OCI-LY1 (cell line): ENCODE data around the gene ALG2.

Experiments
- H2AFZ ChIP-seq: fragments of 200-600 bp; sonication (generic), shearing (Covaris generic); 2 replicates; pipeline ENCODE4 v1.6.0; 2014; ENCODE audit warnings: antibody characterized with exemption, mild to moderate bottlenecking, low read length
- H3F3A ChIP-seq: fragments of 200-600 bp; sonication (generic), shearing (Covaris generic); 2 replicates; pipeline ENCODE4 v1.6.0; 2014; ENCODE audit warnings: mild to moderate bottlenecking, antibody characterized with exemption, low read length, moderate library complexity; ENCODE audit not compliant: insufficient read depth
- H3K27ac ChIP-seq: fragments of 200-600 bp; sonication (generic); 2 replicates; pipeline ENCODE4 v1.5.1; 2014; ENCODE audit warnings: low read length, mixed run types, mild to moderate bottlenecking, low read depth; ENCODE audit not compliant: poor library complexity, severe bottlenecking
- H3K27me3 ChIP-seq: fragments of 200-600 bp; sonication (generic); 2 replicates; pipeline ENCODE4 v1.6.0; 2014; ENCODE audit warnings: antibody characterized with exemption, mild to moderate bottlenecking, low read length, moderate library complexity; ENCODE audit not compliant: insufficient read depth
- H3K36me3 ChIP-seq: fragments of 200-600 bp; sonication (generic); 2 replicates; pipeline ENCODE4 v1.6.1; 2014; ENCODE audit warnings: mild to moderate bottlenecking, antibody characterized with exemption, low read length, moderate library complexity, mixed read lengths; ENCODE audit not compliant: insufficient read depth
- H3K4me1 ChIP-seq: fragments of 200-600 bp; sonication (generic); 2 replicates; pipeline ENCODE4 v1.5.1; 2014; ENCODE audit warnings: mild to moderate bottlenecking, low read length, moderate library complexity; ENCODE audit not compliant: insufficient read depth, severe bottlenecking
- H3K4me2 ChIP-seq: fragments of 200-600 bp; sonication (generic), shearing (Covaris generic); 2 replicates; pipeline ENCODE4 v1.6.1; 2014; ENCODE audit warnings: low read length
- H3K4me3 ChIP-seq: fragments of 200-600 bp; sonication (generic); 2 replicates; pipeline ENCODE4 v1.5.1; 2014; ENCODE audit warnings: low read length, low read depth, mild to moderate bottlenecking, mixed read lengths; ENCODE audit not compliant: poor library complexity, severe bottlenecking
- H3K79me2 ChIP-seq: fragments of 200-600 bp; shearing (Covaris generic); 2 replicates; pipeline ENCODE4 v1.6.1; 2016; ENCODE audit warnings: mixed run types, low read length, mixed read lengths; ENCODE audit not compliant: insufficient read depth
- H3K9ac ChIP-seq: fragments of 200-600 bp; sonication (generic), shearing (Covaris generic); 2 replicates; pipeline ENCODE4 v1.6.1; 2014; ENCODE audit warnings: mild to moderate bottlenecking, low read length, mixed read lengths
- H3K9me2 ChIP-seq: fragments of 200-600 bp; sonication (generic), shearing (Covaris generic); 2 replicates; pipeline ENCODE4 v1.6.1; 2014; ENCODE audit warnings: low read depth, mild to moderate bottlenecking, low read length, mixed read lengths
- H3K9me3 ChIP-seq: fragments of 200-600 bp; shearing (Covaris generic); 2 replicates; pipeline ENCODE4 v1.6.1; 2014; ENCODE audit warnings: low read length, mixed read lengths
- H4K20me1 ChIP-seq: fragments of 200-600 bp; sonication (generic), shearing (Covaris generic); 2 replicates; pipeline ENCODE4 v1.6.0; 2016; ENCODE audit warnings: mild to moderate bottlenecking, low read length; ENCODE audit not compliant: insufficient read depth
- CTCF ChIP-seq: fragments of 200-600 bp; sonication (generic), shearing (Covaris generic); IDR thresholded peaks from 2 replicates; pipeline ENCODE4 v1.5.1; 2017; ENCODE audit warnings: mild to moderate bottlenecking, antibody characterized with exemption, low read length, moderate library complexity, mixed read lengths
- EZH2 ChIP-seq: fragments of 200-600 bp; sonication (generic), shearing (Covaris generic); IDR thresholded peaks from 2 replicates; pipeline ENCODE4 v1.8.0; 2017; ENCODE audit warnings: borderline replicate concordance, mixed run types, mild to moderate bottlenecking, antibody characterized with exemption, low read length, moderate library complexity, mixed read lengths

ALG2 gene

GRCh38 chr9:99244344-99245260, 22.9 kb upstream of the ALG2 start:
- peak overlapping the region; percentile 54 for H3K9ac ChIP-seq

GRCh38 chr9:99241106-99241505, 19.4 kb upstream of the ALG2 start:
- H3K9me3 ChIP-seq, result 0 out of 2 replicates have a peak, but pooled peaks cover 4% of the 10 kb centered on the region
- TF ChIP-seq CTCF (peak; percentile 62), EZH2 (no peak)
- no peaks in the 10 kb centered on the region for H3K79me2 ChIP-seq
- no peak overlapping the region for H3K4me3 ChIP-seq
- peak overlapping the region; percentile 99 for H3K27ac ChIP-seq
- no peak overlapping the region for H3K4me2 ChIP-seq
- peaks cover 27% of the 10 kb centered on the region for H3K36me3 ChIP-seq
- no peaks in the 10 kb centered on the region for H3K9me2 ChIP-seq
- peaks cover 85% of the 10 kb centered on the region for H3K4me1 ChIP-seq
- no peaks in the 10 kb centered on the region for H3K27me3 ChIP-seq
- no peaks in the 10 kb centered on the region for H4K20me1 ChIP-seq
- H2AFZ ChIP-seq, result peak overlapping the region; percentile 48; the same call in 1 of the 2 replicates
- H3F3A ChIP-seq, result peaks cover 3% of the 10 kb centered on the region; the same call in 1 of the 2 replicates
- H3K9ac ChIP-seq, result peak overlapping the region; percentile 20; the same call in 1 of the 2 replicates

More at GRCh38 chr9:99244344-99245260, 22.9 kb upstream of the ALG2 start:
- no peaks in the 10 kb centered on the region for H3K9me2 ChIP-seq
- no peaks in the 10 kb centered on the region for H3K27me3 ChIP-seq
- H3K36me3 ChIP-seq, result peaks cover 11% of the 10 kb centered on the region; the same call in 1 of the 2 replicates
- peaks cover 3% of the 10 kb centered on the region; the same call in 1 of the 2 replicates for H3F3A ChIP-seq
- 0 out of 2 replicates have a peak, but pooled peaks cover 4% of the 10 kb centered on the region for H3K9me3 ChIP-seq
- no peaks in the 10 kb centered on the region for H3K79me2 ChIP-seq
- no peaks in the 10 kb centered on the region for H4K20me1 ChIP-seq
- peak overlapping the region; percentile 54 for H3K4me2 ChIP-seq
- TF ChIP-seq EZH2 (no peak), CTCF (no peak)
- peak overlapping the region; percentile 15 for H3K4me3 ChIP-seq
- H3K4me1 ChIP-seq, result peaks cover 51% of the 10 kb centered on the region
- peak overlapping the region; percentile 93 for H3K27ac ChIP-seq
- H2AFZ ChIP-seq, result 0 out of 2 replicates have a peak overlapping the region, but pooled peaks have one; percentile 41

GRCh38 chr9:99239341-99240060, 17.8 kb upstream of the ALG2 start:
- Histone ChIP-seq H3K27ac (peak overlapping the region; percentile 99), H3K9ac (peak overlapping the region; percentile 54; the same call in 1 of the 2 replicates), H3K4me1 (peaks cover 85% of the 10 kb centered on the region), H3K4me3 (no peak overlapping the region), H3K36me3 (peaks cover 27% of the 10 kb centered on the region), H3K4me2 (peak overlapping the region; percentile 22; the same call in 1 of the 2 replicates), H3K79me2 (no peaks in the 10 kb centered on the region), H3K9me2 (no peaks in the 10 kb centered on the region), H3K27me3 (no peaks in the 10 kb centered on the region), H4K20me1 (no peaks in the 10 kb centered on the region), H2AFZ (no peak overlapping the region), H3F3A (peaks cover 1% of the 10 kb centered on the region; the same call in 1 of the 2 replicates), H3K9me3 (0 out of 2 replicates have a peak, but pooled peaks cover 4% of the 10 kb centered on the region)
- no peak for TF ChIP-seq CTCF
- no peak for TF ChIP-seq EZH2
